ENCODE results near the gene MRPS16. TPM values are rescaled to one million over a fixed set of nuclear protein-coding genes. Genes with fewer than 3 reads are reported as not detected.

MRPS16 gene
- total RNA-seq, 1 donor from 2014 or later, result 63.3 TPM

DNA sequence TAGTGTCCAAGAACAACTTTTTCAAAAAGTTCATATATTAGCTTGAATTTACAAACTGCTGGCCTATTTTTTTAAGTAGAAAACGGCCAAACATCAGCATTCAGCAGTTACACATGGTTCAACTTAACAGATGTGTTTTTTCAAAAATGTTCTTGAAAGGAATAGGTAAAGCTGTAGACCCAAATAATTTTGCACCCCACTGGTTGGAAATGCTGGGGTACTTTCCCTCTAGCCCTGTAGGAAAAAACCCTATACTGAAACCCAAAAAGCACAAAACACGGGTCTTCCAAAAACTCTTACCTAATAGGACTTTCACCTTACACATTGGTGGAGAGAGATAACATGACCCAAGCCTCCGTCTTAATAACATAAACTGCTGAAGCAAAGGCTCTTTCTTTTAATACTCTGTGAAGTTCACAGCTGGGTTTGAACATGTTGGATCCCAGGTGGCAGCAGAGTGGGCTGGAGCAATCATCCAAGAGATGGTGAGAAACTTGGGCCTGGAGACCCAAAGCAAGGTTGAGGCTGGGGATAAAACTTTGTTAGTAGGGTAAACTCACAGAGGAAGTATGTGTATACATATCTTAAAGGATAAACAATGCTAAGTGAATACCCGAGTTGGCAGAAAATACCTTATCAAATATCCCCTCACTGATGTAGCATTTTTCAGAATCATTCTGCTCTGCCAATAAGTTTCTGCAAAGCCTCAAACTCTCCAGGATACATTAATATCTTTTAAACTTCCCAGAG lies 4.8 kb downstream of the MRPS16 start:
- Mint-ChIP-seq H3K36me3 (ENCODE audit: low read depth) (peaks cover 20% of the 10 kb centered on the region), H3K27ac (ENCODE audit: unreplicated experiment) (peak overlapping the region; percentile 95), H3K4me3 (ENCODE audit: unreplicated experiment) (peak overlapping the region; percentile 96), H3K27me3 (ENCODE audit: low read depth) (no peaks in the 10 kb centered on the region), H3K4me1 (ENCODE audit: low read depth) (peaks cover 60% of the 10 kb centered on the region), H3K9me3 (ENCODE audit: low read depth) (no peaks in the 10 kb centered on the region)
- no peak for DNase-seq (ENCODE audit: low spot score)
- TF ChIP-seq, protein P1, sequence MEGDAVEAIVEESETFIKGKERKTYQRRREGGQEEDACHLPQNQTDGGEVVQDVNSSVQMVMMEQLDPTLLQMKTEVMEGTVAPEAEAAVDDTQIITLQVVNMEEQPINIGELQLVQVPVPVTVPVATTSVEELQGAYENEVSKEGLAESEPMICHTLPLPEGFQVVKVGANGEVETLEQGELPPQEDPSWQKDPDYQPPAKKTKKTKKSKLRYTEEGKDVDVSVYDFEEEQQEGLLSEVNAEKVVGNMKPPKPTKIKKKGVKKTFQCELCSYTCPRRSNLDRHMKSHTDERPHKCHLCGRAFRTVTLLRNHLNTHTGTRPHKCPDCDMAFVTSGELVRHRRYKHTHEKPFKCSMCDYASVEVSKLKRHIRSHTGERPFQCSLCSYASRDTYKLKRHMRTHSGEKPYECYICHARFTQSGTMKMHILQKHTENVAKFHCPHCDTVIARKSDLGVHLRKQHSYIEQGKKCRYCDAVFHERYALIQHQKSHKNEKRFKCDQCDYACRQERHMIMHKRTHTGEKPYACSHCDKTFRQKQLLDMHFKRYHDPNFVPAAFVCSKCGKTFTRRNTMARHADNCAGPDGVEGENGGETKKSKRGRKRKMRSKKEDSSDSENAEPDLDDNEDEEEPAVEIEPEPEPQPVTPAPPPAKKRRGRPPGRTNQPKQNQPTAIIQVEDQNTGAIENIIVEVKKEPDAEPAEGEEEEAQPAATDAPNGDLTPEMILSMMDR (IDR thresholded peaks at IDR 0.05), result no peak

DNA sequence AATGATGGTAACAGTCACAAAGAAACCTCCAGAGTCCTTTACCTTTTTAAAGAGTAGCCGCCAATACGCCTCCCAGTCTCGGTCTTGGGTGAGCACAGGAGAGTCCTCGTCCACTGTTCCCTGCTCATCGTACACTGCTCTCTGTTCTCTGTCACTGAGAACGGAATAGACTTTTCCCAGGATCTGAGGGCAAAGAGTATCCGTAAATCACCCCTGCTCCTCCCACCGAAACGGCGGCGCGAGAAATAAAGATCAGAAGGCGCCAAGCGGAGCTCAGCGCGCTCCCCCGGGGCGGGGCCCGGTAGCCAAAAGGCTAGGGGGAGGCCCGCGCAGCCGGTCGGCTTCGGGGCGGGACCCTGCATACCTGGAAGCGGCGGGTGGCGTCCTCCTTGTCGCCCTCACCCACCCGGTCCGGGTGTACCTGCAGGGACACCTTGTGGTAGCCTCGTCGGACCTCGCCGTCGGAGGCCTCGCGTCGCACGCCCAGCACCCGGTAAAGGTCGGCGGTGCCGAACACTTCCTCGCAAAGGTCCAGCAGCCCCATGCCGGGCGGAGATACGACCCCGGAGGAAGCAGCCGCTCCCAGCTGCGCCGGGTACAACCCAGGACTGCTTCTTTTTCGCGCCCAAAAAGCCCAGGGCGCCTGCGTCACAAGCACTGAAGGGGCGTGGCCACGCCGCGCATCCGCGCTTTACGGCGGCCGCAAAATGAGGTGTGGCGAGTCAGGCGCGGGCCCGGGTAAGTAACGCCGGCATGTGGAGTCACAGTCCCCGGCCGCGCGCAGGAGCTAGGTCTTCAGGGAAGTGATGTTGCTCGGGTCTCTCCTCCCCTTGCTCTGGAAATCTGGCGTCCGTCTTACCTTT lies 5.6 kb downstream of the MRPS16 start, which contains the start of gene DNAJC9:
Gene DNAJC9, minus strand, starts transcription at position 610 of the 863 bp plus-strand sequence. Its CDS starts 66 bp downstream, at position 544.
- H3K4me3 Mint-ChIP-seq (ENCODE audit: unreplicated experiment), result peak within 1 kb of the TSS; percentile 96

DNA sequence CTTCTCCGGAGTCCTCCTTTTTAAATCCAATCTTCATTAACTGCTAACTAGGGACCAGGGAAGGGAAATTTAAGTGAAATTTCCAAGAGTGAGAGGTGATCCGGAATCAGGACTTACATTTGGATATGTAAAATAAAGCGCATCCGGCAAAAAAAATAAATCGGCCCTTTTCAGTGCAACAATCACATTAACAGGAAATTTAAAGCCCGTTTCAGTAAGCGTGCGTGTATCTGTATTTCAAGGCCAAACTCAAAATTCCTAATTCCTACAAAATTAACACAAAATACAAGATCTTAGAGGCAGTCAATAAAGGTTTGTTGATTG lies 6.2 kb downstream of the MRPS16 start:
- peak overlapping the region; percentile 96 for H3K4me3 Mint-ChIP-seq (ENCODE audit: unreplicated experiment)
- peaks cover 25% of the 10 kb centered on the region for H3K36me3 Mint-ChIP-seq (ENCODE audit: low read depth)
- TF ChIP-seq, protein P1 (IDR thresholded peaks at IDR 0.05), result no peak
- DNase-seq (ENCODE audit: low spot score), result no peak
- H3K4me1 Mint-ChIP-seq (ENCODE audit: low read depth), result peaks cover 51% of the 10 kb centered on the region
- no peaks in the 10 kb centered on the region for H3K27me3 Mint-ChIP-seq (ENCODE audit: low read depth)
- no peaks in the 10 kb centered on the region for H3K9me3 Mint-ChIP-seq (ENCODE audit: low read depth)
- peak overlapping the region; percentile 95 for H3K27ac Mint-ChIP-seq (ENCODE audit: unreplicated experiment)

More for the DNA sequence above, 5.6 kb downstream of the MRPS16 start, which contains the start of gene DNAJC9:
- Mint-ChIP-seq H3K36me3 (ENCODE audit: low read depth) (peaks cover 25% of the 10 kb centered on the region), H3K4me1 (ENCODE audit: low read depth) (peaks cover 56% of the 10 kb centered on the region), H3K27me3 (ENCODE audit: low read depth) (no peaks in the 10 kb centered on the region), H3K9me3 (ENCODE audit: low read depth) (no peaks in the 10 kb centered on the region), H3K27ac (ENCODE audit: unreplicated experiment) (peak within 1 kb of the TSS; percentile 95)
- TF ChIP-seq, protein P1 (IDR thresholded peaks at IDR 0.05), result peak; percentile 48
- DNase-seq (ENCODE audit: low spot score), result peak; percentile 98

DNA sequence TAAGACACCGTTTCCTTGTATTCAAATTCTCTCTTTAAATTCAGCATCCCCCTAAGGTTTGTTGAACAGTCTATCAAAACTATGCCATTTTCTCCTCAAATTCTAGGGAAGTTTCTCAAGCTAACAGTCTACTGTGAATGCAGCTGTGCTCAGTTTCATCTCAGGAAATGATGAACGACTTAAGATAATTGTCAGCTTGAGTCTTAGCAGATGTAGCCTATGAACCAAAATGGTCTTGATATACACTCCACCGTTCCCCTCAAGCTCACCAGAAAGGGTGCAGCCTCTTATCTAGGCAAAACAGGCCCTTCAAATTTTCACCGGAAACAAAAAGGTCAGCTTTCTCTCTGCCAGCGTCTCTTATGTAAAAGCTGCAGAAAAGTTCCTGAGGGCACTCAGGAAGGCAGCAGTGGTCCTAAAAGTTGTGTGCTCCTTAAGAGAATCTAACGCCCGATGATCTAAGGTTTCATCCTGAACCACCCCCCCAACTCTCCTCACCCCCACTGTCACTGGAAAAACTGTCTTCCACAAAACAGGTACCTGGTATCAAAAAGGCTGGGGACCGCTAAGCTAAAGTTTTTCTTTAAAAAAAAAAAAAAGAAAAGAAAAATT lies 7.5 kb downstream of the MRPS16 start:
- Mint-ChIP-seq H3K27me3 (ENCODE audit: low read depth) (no peaks in the 10 kb centered on the region), H3K4me1 (ENCODE audit: low read depth) (peaks cover 41% of the 10 kb centered on the region), H3K9me3 (ENCODE audit: low read depth) (no peaks in the 10 kb centered on the region), H3K27ac (ENCODE audit: unreplicated experiment) (peak overlapping the region; percentile 72), H3K36me3 (ENCODE audit: low read depth) (peaks cover 24% of the 10 kb centered on the region), H3K4me3 (ENCODE audit: unreplicated experiment) (peak overlapping the region; percentile 96)
- TF ChIP-seq, protein P1 (IDR thresholded peaks at IDR 0.05), result no peak
- DNase-seq (ENCODE audit: low spot score), result no peak

DNA sequence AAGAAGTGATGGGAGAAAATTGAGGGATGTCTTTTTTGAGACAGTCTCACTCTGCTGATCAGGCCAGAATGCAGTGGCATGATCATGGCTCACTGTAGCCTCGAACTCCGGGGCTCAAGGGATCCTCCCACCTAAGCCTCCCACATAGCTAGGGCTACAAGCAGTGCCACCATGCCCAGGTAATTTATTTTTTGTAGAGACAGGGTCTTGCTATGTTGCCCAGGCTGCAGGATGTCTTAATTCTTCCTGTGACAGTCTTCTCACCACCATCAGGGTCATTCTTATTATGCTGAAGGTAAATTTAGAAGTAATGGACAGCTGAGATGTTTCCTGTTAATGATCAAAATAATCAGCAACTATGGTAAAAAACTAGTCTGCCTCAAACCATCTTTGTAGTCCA lies 12.5 kb downstream of the MRPS16 start:
- Mint-ChIP-seq H3K4me3 (ENCODE audit: unreplicated experiment) (no peak overlapping the region), H3K4me1 (ENCODE audit: low read depth) (peaks cover 11% of the 10 kb centered on the region), H3K9me3 (ENCODE audit: low read depth) (no peaks in the 10 kb centered on the region), H3K36me3 (ENCODE audit: low read depth) (peaks cover 29% of the 10 kb centered on the region), H3K27ac (ENCODE audit: unreplicated experiment) (no peak overlapping the region), H3K27me3 (ENCODE audit: low read depth) (no peaks in the 10 kb centered on the region)
- TF ChIP-seq, protein P1 (IDR thresholded peaks at IDR 0.05), result no peak
- DNase-seq (ENCODE audit: low spot score), result no peak
